ENCODE results near the gene PHYH. TPM values are rescaled to one million over a fixed set of nuclear protein-coding genes. Genes with fewer than 3 reads are reported as not detected.

Gene PHYH
- total RNA-seq, 1 experiment from 2014 or later: 13.2 TPM

GRCh38 chr10:13231190-13231589 is 68.7 kb downstream of the PHYH start:
- CTCF ChIA-PET: no interaction called here
- BruUV-seq (replicated peaks): no TSS peak
- Histone ChIP-seq H3K4me3 (ENCODE audit: low read length) (no peak overlapping the region), H3K4me1 (ENCODE audit: insufficient read depth, low read length) (no peaks in the 10 kb centered on the region), H3K9me3 (ENCODE audit: low read length) (no peaks in the 10 kb centered on the region), H4K20me1 (ENCODE audit: low read length) (no peaks in the 10 kb centered on the region), H3K9ac (ENCODE audit: low read length) (no peak overlapping the region), H3K27ac (ENCODE audit: low read length) (no peak overlapping the region), H2AFZ (ENCODE audit: low read length) (no peak overlapping the region), H3K4me2 (ENCODE audit: low read length) (no peak overlapping the region), H3K9me2 (replicated peaks; ENCODE audit: low read length) (no peaks in the 10 kb centered on the region), H3F3A (ENCODE audit: low read length, unreplicated experiment) (no peaks in the 10 kb centered on the region), H3K27me3 (ENCODE audit: low read length) (no peaks in the 10 kb centered on the region), H3K79me2 (ENCODE audit: low read length) (no peaks in the 10 kb centered on the region), H3K36me3 (ENCODE audit: low read depth, low read length) (no peaks in the 10 kb centered on the region)
- TF ChIP-seq EZH2phosphoT487 (IDR thresholded peaks at IDR 0.05; ENCODE audit: borderline replicate concordance, low read length) (no peak), EZH2 (IDR thresholded peaks at IDR 0.05; ENCODE audit: low read length, unreplicated experiment) (no peak)
- TF ChIP-seq, protein P1, sequence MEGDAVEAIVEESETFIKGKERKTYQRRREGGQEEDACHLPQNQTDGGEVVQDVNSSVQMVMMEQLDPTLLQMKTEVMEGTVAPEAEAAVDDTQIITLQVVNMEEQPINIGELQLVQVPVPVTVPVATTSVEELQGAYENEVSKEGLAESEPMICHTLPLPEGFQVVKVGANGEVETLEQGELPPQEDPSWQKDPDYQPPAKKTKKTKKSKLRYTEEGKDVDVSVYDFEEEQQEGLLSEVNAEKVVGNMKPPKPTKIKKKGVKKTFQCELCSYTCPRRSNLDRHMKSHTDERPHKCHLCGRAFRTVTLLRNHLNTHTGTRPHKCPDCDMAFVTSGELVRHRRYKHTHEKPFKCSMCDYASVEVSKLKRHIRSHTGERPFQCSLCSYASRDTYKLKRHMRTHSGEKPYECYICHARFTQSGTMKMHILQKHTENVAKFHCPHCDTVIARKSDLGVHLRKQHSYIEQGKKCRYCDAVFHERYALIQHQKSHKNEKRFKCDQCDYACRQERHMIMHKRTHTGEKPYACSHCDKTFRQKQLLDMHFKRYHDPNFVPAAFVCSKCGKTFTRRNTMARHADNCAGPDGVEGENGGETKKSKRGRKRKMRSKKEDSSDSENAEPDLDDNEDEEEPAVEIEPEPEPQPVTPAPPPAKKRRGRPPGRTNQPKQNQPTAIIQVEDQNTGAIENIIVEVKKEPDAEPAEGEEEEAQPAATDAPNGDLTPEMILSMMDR (conservative IDR thresholded peaks at IDR 0.05; ENCODE audit: low read depth, low read length): no peak
- intact Hi-C loops (cut with micrococcal nuclease): no loop called here
- ATAC-seq (no peak), DNase-seq (no peak)
- POLR2A ChIA-PET (ENCODE audit: unreplicated experiment): no interaction called here

Other genes starting within 250 kb of the PHYH start
- 7.9 and 10.1 TPM in 2 replicates for gene OPTN, start 199.9 kb downstream of the PHYH start, total RNA-seq (2014; rRNA removed)
- gene MCM10, start 138.5 kb downstream of the PHYH start, total RNA-seq (2014; rRNA removed): 14.3 and 16.1 TPM in 2 replicates
- gene UCMA, start 65.7 kb downstream of the PHYH start, total RNA-seq (2014; rRNA removed): not detected in 2 replicates
- 40.4 and 42.5 TPM in 2 replicates for gene SEPHS1, start 48.2 kb upstream of the PHYH start, total RNA-seq (2014; rRNA removed)
- gene BEND7, start 228.9 kb upstream of the PHYH start, total RNA-seq (2014; rRNA removed): 1.2 and 2.6 TPM in 2 replicates